NCI-H748 (cell line): ENCODE data around the gene PRR5L.

Source experiments
- DNase-seq: peaks from one replicate; lab custom pipeline; 2025; ENCODE audit not compliant: unreplicated experiment; lab: John Stamatoyannopoulos, UW

Gene PRR5L

DNA sequence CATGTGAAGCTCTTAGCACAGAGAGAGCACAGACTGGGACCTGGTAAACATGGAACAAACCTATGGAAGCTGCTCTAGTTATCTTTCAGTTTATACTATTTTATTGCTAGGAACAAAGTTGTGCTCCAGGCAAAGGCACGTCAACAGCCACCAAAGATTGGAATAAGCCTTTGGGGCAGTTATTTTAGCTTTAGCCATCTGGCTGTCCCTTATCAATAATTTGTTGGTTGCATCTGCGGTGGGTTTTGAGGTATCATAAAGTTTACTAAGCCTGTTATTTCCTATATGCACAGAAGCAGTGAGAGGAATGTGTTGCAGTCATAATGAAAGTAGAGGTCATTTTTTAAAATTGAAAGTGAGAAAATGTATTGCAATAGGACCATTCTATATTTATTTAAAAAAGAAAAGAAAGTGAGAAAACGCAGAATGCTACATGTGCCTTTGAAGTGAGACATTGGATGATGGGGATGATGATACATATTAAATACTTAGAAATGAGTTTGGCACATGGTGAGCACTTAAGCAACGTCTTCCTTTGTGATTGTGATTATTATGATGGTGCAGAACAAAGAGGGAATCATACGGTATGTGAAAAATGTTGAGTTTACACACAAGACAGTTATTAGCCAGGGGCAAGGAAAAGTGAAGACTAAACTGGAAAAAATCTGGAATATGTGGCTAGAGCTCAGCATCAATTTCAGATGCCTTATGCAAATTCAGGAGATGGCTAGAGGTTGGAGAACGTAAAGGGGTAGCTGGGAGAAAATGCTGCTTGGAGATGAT is 58.3 kb downstream of the PRR5L start:
- no peak for DNase-seq

DNA sequence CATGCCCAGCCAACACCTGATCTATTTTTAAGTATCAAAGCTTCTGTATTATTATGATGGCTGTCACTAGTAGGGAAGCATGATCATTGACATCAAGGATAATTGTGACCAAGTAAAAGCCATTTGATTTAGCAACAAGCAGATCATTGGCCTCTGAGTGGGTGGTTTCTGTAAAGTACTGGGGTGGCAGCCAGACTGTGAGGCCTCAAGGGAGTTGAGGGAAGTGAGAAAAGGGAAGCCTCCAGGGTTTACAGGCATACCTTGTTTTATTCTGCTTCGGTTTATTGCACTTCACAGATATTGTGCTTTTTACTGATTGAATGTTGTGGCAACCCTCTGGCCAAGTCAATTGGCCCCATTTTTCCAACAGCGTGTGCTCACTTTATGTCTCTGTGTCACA is 60.1 kb downstream of the PRR5L start:
- no peak for DNase-seq

DNA sequence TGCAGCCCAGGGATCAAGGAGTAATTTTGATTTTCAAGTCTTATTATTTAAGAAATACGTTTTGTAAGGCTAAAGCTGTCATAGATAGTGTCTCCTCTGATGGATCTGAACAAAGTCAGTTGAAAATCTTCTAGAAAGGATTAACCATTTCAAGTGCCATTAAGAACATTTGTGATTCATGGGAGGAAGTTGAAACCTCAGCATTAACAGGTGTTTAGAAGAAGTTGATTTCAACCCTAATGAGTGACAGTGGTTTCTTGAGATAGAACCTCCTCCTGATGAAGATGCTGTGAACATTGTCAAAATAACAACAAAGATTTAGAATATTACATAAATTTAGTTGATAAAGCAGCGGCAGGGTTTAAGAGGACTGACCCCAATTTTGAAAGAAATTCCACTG is 61.7 kb downstream of the PRR5L start:
- no peak for DNase-seq

DNA sequence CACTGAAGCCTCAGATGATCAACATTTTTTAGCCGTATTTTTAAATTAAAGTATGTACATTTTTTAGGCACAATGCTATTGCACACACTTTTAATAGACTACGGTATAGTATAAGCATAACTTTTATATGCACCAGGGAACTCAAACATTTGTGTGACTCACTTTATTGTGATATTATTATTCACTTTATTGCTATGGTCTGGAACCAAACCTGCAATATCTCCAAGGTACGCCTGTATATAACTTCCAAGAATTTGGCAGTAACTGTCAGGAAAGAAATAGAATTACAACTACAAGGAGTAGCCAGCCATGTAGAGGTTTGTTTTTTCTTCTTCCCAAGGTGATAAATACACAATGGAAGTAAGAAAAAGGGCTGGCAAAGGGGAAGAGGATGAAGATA is 62.3 kb downstream of the PRR5L start:
- no peak for DNase-seq

DNA sequence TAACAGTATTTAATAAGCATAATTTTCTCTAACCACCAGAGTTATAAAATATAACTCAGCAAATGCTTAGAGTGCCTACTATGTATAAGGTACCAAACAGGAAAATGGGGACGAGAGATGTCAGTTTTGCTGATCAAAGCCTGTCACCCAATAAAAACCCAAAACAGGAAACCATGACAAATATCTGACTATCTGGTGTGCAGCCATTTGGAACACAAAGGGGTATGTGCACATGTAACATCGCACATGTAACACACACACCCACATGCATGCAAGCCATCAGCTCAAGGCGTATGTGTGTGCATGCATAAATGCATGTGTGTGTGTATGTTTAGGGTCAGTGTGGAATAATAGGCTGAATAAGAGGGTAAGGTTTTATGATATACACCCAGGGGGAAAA is 64.2 kb downstream of the PRR5L start:
- DNase-seq: no peak

DNA sequence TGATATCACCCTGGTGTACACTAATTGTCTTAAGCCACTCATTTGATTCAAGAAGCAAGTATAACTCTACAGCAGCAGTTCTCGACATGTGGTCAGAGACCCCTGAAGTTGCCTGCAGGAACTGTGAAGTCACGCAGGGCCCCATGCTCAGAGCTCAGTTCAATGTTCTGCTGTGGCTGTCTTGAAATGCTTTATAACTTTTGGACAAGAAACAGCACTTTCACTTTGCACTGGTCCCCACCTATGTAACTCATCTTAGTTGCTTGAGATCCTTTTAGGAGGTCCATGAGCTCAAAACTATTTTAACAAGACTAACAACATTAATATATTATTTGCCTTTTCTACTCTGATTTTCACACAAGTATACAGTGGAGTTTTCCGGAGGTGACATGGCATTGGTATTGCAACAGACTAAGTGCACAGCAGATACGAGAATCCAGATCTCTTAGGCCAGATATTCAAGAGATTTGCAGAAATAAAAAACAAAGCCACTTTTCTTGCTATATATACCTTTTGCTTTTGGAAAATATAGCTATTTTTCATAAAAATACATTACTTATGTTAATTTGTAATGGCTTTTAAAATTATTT is 64.8 kb downstream of the PRR5L start:
- no peak for DNase-seq

DNA sequence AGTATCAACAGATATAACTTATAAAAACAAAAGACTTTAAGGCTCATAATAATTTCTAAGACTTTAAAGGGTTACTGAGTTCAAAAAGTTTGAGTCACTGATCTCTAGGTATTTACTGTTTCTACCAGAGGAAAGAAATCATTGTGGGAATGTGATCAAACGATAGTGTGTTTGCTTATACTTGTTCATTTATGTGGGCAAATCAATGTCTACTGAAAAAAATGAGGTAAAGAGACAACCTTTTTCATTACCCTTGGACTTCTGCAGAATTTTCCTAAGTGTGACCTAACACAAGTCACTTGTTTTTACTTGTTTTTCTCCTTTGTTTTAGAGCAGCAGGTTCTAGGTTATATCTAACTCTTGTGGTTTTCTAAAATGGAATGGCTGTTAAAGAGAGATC is 65.4 kb downstream of the PRR5L start:
- no peak for DNase-seq

DNA sequence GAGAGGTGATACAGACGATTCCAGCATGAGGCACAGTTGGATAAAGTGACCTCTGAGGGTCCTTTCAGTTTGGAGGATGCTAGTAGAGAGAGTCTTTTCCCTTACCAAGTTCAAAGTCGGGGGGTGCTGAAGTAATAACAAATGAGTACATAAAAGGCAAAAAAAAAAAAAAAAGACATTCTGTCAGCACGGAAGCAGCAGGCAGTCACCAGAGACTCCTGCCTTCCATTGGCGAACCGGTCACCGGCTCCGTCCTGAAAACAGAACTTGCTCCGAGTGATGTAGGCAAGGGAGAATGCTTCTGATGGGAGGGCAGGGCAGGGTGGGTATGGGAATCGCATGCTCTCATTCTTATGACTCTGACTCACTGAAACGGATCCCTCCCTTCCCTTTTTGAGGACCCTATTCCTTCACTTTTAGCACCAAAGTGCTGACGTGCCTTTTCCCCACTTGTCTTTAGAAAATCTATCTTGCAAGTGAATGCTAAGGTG is 65.9 kb downstream of the PRR5L start:
- no peak for DNase-seq

DNA sequence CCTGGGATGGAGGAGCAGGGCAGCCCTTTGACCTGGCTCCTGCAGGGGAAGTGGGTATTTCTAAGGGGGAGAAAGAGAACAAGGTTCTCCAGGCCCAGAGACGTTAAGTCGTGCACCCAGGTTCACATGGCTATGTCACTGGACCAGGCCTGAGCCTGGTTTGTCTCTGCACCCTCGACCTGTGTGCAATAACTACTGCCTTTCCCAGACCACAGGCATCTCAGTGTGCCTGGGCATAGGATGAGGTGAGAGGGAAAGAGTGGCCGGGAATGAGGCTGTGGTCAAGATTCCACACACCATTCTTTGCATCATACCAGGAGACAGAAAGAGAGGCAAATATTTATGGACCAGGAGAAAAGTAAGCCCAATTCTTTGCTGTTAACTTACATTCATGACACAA is 66.8 kb downstream of the PRR5L start:
- DNase-seq: no peak

DNA sequence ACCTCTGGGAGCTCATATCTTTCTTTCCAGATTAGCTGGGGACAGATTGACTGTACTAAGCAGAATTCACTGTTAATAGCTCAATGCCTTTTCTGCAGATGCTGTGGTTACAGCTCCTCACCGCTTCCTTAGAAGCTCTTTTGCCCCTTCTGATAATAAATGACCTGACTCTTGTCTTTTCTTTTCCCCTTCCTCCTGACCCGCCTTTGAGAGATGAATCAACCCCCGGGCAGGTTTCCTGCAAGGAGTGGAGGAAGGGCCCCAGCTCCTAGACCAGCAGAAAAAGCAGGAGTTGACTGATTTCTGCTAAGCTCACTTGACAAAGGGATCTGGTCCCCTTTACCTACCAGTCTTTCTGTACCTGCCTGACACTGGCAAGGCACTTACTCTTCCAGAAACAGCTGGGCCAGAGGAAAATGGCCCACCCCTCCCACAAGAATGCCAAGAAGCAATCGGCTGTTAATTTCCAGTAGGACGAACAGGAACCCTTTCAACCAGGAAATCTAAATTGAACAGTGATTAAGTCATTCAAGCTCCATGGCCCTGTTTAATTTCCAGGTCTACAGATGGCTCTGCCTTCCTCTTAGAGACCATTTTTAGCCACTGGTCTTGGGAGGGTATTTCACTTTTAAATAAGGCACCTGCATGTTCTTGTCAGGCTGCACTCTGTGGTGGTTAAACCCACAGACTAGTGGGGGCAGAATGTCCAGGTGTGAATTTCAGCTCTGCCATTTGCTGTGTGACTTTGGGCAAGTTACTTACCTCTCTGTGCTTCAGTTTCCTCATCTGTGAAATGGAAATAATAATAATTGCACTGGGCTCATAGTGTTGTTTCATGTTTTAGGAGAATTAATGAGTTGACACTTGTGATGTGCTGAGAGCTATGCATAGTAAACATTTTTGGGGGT is 67.5 kb downstream of the PRR5L start:
- DNase-seq: no peak

DNA sequence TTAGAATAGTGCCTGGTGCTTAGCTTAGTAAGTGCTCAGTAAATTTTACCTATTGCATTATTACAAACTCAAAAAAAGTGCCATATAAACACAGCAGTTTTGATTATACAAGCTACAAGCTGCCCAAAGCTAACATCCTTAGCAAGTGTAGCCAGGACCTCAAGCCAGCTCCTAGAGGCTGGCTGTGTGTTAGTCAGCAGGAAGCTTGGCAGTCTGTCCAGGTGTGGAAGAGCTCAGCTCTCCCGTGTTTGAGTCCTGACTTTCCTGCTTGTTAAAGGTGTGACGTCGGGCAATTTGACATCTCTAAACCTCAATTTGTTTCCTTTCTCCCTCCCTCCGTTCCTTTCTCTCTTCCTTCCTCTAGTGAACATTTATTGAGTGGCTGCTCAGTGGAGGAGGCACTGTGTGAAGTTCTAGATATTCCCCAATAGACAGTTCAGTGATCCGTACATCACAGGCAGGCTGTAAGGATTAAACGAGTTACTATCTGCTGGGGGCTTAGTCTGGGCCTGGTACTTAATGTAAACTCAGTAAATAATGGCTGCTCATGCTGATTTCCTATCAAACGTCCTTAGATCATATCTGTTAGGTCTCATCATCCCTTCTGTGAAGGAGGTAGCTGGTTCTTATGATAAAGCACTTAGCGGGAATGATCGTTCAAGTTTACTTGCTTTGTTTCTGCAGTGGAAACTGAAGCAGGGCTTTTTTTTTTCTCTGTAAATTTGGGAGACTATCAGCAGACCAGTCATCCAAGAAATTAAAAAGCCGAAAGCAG is 68.7 kb downstream of the PRR5L start:
- no peak for DNase-seq

DNA sequence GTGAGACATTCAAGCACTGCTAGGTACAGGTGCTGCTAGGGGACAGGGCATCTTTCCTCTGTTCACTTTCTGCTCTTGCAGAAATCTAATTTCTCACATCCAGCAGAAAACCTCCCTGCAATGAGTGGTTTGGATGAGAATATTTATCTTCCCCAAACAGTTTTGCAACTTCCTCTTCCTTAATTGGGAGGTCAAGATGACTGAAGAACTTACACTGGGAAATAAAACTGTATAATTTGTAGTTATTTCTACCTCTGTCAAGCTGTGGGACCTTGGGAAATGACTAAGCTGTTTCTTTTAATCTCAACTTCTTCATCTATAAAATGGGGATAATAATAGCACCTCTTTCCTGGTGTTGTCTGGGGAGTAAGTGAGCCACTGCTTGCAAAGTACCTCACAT is 69.8 kb downstream of the PRR5L start:
- no peak for DNase-seq

DNA sequence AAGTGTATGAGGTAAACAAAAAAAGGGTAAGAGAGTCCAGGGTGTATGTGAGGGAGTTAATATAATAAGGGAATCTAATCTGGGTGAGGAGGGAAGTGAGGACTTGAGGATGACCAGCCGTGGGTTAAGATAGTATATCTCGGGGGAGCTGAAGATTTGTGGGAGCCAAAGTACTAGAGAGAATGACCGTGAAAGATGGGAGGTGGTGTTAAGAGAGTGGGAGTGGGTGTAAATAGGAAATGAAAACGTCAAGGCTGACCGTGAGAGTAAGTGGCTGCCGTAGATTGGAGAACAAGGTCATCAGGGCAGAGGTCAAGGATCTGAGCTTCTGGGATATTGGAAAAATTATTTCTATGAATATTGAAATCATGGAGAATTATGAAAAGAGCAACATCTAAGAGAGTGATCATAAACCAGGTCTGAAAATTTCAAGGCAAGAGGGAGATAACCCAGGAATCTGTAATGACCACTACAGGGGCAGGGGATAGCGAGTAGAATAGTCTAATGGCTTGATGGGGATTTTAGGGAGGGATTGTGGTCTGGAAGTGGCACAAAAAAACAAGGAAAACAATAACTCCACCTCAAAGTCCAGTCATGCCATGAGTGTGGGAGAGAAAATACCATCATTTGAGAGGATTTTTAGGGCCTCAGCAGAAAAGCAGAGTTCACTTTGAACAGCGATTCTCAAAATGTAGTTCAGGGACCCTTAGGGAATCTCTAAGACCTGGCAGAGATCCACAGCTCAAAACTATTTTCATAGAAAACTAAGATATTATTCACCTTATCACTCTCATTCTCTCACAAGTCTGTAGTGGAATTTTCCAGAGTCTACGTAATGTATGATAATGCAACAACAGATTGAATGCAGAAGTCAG is 72.0 kb downstream of the PRR5L start:
- no peak for DNase-seq

DNA sequence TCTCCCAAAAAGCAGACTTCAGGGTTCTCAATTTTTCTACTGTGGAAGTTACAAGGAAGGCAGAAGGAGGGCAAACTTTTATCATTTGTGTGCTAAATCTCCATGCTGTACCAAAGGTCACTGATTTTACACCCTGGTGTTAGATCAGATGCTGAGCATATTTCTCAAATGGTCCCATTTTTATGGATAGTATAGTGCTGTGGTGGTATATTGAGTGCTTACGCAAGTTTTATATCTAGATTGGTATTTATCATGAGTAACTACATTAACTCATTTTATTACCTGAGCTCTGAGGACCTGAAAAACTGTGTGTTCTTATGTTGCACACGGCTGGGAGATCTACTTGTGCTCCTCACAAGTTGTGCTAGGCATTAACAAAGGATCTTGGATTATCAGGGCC is 75.1 kb downstream of the PRR5L start:
- no peak for DNase-seq

DNA sequence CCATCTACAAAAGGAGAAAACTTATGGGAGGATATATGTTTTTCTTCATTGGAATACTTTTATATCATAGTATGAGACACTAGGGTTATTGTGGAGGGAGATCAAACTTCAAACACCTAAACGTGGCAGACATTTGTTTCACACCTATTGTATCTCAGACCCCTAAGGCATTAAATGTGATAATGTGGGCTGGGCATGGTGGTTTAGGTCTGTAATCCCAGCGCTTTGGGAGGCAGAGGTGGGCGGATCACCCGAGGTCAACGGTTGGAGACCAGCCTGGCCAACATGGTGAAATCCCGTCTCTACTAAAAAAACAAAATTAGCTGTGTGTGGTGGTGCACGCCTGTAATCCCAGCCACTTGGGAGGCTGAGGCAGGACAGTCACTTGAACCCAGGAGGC is 75.5 kb downstream of the PRR5L start:
- DNase-seq: no peak

DNA sequence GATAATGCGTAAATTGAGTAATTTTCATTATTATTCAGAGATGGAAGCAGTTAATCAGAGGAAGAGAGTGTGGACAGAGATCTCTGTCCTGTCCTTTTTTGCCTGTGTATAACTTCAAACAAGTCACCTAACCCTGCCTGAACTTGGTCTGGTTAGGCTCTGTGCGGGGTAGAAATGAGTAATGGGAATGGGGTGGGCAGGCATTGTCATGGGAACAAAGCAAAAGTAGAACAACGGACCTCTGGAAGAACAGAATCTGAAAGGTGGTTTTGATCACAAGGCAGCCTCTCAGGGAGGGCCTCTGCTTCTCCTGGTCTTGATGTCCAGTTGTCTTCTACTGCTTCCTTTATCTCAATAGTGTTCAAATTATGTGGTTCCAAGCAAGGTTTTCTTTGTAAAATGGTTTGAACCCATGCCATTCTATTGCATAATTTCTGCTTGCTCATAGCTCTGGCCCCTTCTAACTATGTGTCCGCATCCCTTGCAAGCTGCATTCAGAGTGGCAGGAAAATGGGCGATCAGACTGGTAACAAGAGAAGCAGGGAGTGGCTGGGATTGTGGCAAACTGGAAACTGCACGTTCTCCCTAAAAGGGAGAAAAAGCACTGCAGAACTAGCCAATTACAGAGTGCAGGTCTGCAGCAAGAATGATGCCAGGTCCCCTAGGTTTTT is 76.1 kb downstream of the PRR5L start:
- DNase-seq: peak; percentile 32

DNA sequence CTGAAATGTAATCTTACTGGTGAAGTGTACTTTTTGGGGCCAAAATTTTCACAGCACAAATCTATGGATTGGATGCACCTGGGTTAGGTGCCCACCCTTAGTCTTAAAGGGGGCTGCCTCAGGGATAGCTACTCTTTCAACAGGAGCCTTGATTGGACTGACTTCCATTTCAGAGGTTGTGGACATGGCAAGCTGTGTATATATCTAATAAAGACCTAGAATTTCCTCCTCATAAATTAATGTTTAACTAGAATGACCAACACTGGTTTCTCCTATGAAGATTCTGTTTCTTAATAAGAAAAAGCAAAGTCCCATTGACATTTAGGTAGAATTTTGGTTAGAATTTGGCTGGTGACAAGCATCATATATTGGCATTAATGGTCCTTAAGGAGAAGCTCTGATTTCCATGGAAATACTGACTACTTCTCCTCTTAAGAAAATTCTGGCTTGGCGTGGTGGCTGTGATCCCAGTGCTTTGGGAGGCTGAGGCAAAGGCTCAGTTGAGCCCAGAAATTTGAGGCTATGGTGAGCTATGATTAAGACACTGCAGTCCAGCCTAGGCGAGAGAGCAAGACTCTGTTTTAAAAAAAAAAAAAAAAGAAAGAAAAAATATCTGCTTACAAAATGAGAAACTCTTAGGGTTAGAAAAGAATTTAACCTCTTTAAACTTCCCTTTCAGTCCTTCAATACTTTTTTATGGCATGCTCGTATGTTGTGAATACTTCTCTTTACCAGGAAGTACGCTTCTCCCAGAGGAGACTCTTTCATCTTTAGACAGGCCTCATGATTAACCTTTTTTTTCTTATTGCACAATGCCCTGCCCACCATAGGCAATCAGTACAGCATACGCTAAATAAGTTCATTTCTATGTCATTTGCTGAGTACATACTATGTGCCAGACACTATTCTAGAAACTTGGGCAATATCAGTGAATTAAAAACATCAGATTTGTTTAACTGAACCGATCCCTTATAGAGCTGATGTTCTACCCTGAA is 77.2 kb downstream of the PRR5L start:
- no peak for DNase-seq

DNA sequence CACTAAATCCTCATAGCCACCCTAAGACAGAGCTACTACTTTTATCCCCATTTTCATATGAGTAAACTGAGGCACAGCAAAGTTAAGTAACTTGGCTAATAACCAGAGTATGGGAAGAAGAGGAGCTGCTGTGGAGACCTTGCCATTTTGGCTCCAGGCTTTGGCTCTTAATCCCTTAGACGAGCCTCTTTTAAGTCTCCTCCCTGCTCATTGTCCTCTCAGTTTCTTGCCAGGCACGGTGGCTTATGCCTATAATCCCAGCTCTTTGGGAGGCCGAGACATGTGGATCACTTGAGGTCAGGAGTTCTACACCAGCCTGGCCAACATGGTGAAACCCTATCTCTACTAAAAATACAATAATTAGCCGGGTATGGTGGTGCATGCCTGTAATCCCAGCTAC is 78.6 kb downstream of the PRR5L start:
- no peak for DNase-seq
